Heart left ventricle (tissue), 16 donors: ENCODE measurements around the gene IGFBP7. TPM values are rescaled to one million over a fixed set of nuclear protein-coding genes. Genes with fewer than 3 reads are reported as not detected.
A peak's percentile ranks its signal among the peaks of the same experiment; 100 is the strongest.

Experiments
- ATAC-seq, 4 donors: fragments of 200-7000 bp; cut with Tn5 transposase; one replicate each; pipeline ENCODE4 v1.9.1; 2020 to 2022; ENCODE audit warnings: moderate library complexity in 4 of 4, mild to moderate bottlenecking in 3 of 4, moderate number of reproducible peaks in 1 of 4
- DNase-seq, 5 donors: peaks; one replicate each; pipeline ENCODE4 v3.0.0-alpha.2; 2020
- H3K27ac ChIP-seq, 12 donors: fragments of 200-600 bp; sonication (generic) in 4 of 12; one replicate each; pipeline versions ENCODE4 v1.5.0 to v1.8.0; 2016 to 2022; ENCODE audit warnings: mild to moderate bottlenecking in 2 of 12
- H3K27me3 ChIP-seq, 9 donors: fragments of 200-600 bp; sonication (generic) in 2 of 9; one replicate each; pipeline versions ENCODE4 v1.5.1 to v1.8.0; 2016 to 2022; ENCODE audit warnings: mild to moderate bottlenecking in 3 of 9
- H3K36me3 ChIP-seq, 9 donors: fragments of 200-600 bp; sonication (generic) in 2 of 9; one replicate each; pipeline versions ENCODE4 v1.5.0 to v1.8.0; 2018 to 2022; ENCODE audit warnings: mild to moderate bottlenecking in 2 of 9
- H3K4me1 ChIP-seq, 12 donors: fragments of 200-600 bp; sonication (generic) in 4 of 12; one replicate each; pipeline versions ENCODE4 v1.5.0 to v1.8.0; 2016 to 2022; ENCODE audit warnings: mild to moderate bottlenecking in 3 of 12
- H3K4me3 ChIP-seq, 12 donors: fragments of 200-600 bp; sonication (generic) in 4 of 12; one replicate each; pipeline versions ENCODE4 v1.5.0 to v1.8.0; 2017 to 2022; ENCODE audit warnings: mild to moderate bottlenecking in 9 of 12, moderate library complexity in 4 of 12
- H3K9me3 ChIP-seq, 12 donors: fragments of 200-600 bp; sonication (generic) in 4 of 12; one replicate each; pipeline versions ENCODE4 v1.5.0 to v1.8.0; 2016 to 2022; ENCODE audit warnings: mild to moderate bottlenecking in 1 of 12
- POLR2A ChIP-seq, 2 donors: fragments of 450-650 bp; IDR thresholded peaks; one replicate each; pipeline ENCODE4 v1.6.1; 2017; ENCODE audit warnings: antibody characterized with exemption in 2 of 2, mild to moderate bottlenecking in 2 of 2, moderate library complexity in 2 of 2
- WGBS, 4 donors: extraction: QIAGEN DNeasy Blood & Tissue Kit in 2 of 4; methylation state at CpG; one replicate each; pipeline versions ENCODE4 v1.1.5 to v1.1.7; 2013 to 2018; 5-methylcytosine and 5-hydroxymethylcytosine counted together
- intact Hi-C, 10 donors: fragments of 100-400 bp; cut with DNase I; formaldehyde crosslinking; loops; one replicate each; pipeline versions ENCODE4 v1.11.1 to v1.14.2; 2022
- polyA plus RNA-seq, 2 donors: library from polyadenylated mRNA; stranded (reverse); fragments of 200-250 nt; gene quantifications; one replicate each; pipeline ENCODE4 v1.2.3, GENCODE V29; 2013
- total RNA-seq, 9 donors: library from RNA; depleted of rRNA in 2 of 9; stranded (reverse); fragments of >200 nt in 2 of 9; fragmentation: NEBNext Ultra II Directional in 3 of 9; extraction: Animal tissue kit (Norgen Biotek cat#: 25700) in 3 of 9; gene quantifications; one replicate each; pipeline versions ENCODE4 v1.1.0 to v1.2.4, GENCODE V29; 2016 to 2023
- TF ChIP-seq, protein P1 (sequence below), 12 donors: fragments of 200-600 bp; sonication (generic) in 4 of 12; IDR thresholded peaks; one replicate each; pipeline versions ENCODE4 v1.5.0 to v1.8.0; 2018 to 2022; ENCODE audit warnings: antibody characterized with exemption in 12 of 12, mild to moderate bottlenecking in 5 of 12
- donor health status: ischemic (EF 13 %, LVEDD 7.1; RV severe dilation, severe dysfunction).
- donor health status: healthy with polysubstance abuse.
- donor health status: DM: no; HTN: yes; CAD: no.
- donor health status: DM: no; HTN: no; CAD: no.
- donor health status: ischemic (EF 25% LVEDD 6.9; RV normal size, moderate dysfunction).
- donor health status: ischemic (EF 25% LVEDD 5.7; RV mildly dilated, moderate dysfunction).
- donor health status: healthy.
- donor health status: DM: yes; HTN: yes; CAD: no.
- donor health status: ischemic (EF 35%, LVEDD 5.7; RV mildly dilated, moderate dysfunction).
- donor health status: nonischemic (EF 11% LVEDD 7.7; RV severe dilation, severe dysfunction).
- donor health status: DM: yes; HTN: yes; CAD: no.
- donor health status: PGD.
- donor health status: ischemic (EF 29% LVEDD 5.4; RV normal size, mild dysfunction).
- donor health status: nonischemic (EF 23%, LVEDD 6.1; RV moderate dilation, normal function).

Gene IGFBP7
- total and polyA plus RNA-seq, 11 donors: 458 to 1,088 (median 585) TPM

DNA sequence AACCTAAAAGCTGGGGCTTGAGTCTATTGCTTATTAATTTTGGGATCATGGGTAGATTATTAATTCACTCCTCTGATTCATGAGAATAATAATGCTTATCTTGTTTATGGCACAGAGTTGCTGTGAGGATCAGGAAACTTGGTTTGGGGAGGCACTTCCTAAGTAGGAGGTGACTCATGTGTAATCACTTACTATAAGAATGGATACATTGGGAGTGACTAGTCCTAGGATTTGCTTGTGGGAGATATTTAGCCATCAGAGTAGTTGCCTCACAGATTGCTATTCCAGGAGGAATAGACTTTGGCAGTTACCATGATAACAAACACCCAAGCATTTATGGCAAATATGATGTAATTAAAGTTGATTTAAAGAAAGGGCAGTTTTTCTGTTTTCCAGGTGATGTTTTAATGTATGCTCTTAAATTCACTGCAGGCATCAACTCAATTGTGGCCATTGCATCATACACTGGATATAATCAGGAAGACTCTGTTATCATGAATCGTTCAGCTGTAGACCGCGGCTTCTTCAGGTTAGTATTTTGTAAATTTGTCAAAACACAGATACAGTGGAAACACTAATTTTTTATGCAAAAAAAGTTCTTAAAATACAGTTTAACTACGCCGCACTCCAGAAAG is 89.6 kb downstream of the IGFBP7 start:
- DNase-seq (no peak), ATAC-seq (peak in 3 of 4 donors; percentile 63 to 74 (median 70))
- H3K27ac ChIP-seq: peak overlapping the region in 6 of 12 donors; percentile 6 to 60 (median 26)
- WGBS, 4 donors: 67 to 88% (median 82%) methylated on average over 5 of the region's 5 CpGs
- no peaks in the 10 kb centered on the region for H3K9me3 ChIP-seq
- H3K36me3 ChIP-seq: peaks cover 0 to 100% (median 93%) of the 10 kb centered on the region in 9 donors
- H3K27me3 ChIP-seq: no peaks in the 10 kb centered on the region
- no peak overlapping the region for H3K4me3 ChIP-seq
- intact Hi-C loops: no loop called here
- TF ChIP-seq, protein P1, sequence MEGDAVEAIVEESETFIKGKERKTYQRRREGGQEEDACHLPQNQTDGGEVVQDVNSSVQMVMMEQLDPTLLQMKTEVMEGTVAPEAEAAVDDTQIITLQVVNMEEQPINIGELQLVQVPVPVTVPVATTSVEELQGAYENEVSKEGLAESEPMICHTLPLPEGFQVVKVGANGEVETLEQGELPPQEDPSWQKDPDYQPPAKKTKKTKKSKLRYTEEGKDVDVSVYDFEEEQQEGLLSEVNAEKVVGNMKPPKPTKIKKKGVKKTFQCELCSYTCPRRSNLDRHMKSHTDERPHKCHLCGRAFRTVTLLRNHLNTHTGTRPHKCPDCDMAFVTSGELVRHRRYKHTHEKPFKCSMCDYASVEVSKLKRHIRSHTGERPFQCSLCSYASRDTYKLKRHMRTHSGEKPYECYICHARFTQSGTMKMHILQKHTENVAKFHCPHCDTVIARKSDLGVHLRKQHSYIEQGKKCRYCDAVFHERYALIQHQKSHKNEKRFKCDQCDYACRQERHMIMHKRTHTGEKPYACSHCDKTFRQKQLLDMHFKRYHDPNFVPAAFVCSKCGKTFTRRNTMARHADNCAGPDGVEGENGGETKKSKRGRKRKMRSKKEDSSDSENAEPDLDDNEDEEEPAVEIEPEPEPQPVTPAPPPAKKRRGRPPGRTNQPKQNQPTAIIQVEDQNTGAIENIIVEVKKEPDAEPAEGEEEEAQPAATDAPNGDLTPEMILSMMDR (IDR thresholded peaks at IDR 0.05): no peak
- TF ChIP-seq POLR2A (IDR thresholded peaks at IDR 0.05): no peak
- H3K4me1 ChIP-seq: peaks cover 0 to 27% (median 17%) of the 10 kb centered on the region in 12 donors

DNA sequence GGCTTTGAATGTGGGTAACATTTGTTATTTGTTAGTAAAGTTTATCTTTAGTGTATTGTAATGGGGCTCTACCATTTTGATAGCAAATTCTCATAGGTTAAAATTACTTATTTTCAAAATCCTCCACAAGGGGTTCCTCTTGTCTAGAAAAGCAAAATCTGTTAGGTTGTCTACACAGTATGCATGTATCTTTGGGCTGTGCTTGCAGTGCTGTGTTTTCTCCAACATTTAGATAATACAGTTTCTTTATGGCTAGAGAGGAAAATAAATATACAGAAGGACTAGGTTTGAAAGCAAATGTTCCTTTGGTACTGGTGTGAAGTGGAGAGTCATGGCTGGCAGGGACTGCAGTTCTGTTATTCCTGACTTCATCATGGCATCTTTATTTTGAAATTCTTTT is 91.2 kb downstream of the IGFBP7 start:
- H3K36me3 ChIP-seq: peaks cover 0 to 100% (median 93%) of the 10 kb centered on the region in 9 donors
- peak in 2 of 4 donors; percentile 18 to 31 for ATAC-seq
- peak overlapping the region in 4 of 12 donors; percentile 9 to 32 (median 16) for H3K27ac ChIP-seq

DNA sequence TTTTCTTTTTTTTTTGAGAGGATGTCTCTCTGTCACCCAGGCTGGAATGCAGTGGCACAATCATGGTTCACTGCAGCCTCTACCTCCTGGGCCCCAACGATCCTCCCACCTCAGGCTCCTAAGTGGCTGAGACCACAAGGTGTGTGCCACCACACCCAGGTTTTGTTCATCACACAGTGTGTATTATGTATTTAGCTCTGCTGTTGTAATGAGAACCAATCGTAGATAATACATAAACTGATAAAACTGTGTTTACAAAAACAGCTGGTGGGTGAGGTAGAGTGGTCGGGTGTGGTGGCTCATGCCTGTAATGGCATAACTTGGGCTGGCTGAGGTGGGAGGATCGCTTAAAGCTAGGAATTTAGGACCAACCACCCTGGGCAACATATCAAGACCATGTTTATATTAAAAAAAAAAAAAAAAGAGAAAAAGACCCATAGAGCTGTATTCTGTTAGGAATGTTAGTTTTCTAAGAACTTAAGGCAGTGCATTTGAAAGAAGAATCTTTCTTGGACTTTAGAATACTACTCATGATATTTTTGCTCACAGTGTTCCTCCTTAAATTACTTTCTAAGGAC is 96.6 kb downstream of the IGFBP7 start:
- intact Hi-C loops: no loop called here
- Histone ChIP-seq H3K9me3 (no peaks in the 10 kb centered on the region), H3K27ac (no peak overlapping the region), H3K4me1 (peaks cover 0 to 3% (median 1%) of the 10 kb centered on the region in 12 donors), H3K27me3 (no peaks in the 10 kb centered on the region), H3K36me3 (peaks cover 2 to 100% (median 100%) of the 10 kb centered on the region in 9 donors), H3K4me3 (no peak overlapping the region)
- ATAC-seq (peak in 1 of 4 donors; percentile 25), DNase-seq (no peak)
- 80 to 90% (median 83%) methylated on average over 4 of the region's 4 CpGs for WGBS, 4 donors
- TF ChIP-seq, protein P1 (IDR thresholded peaks at IDR 0.05): no peak
- no peak for TF ChIP-seq POLR2A (IDR thresholded peaks at IDR 0.05)

More for the DNA sequence above, 91.2 kb downstream of the IGFBP7 start:
- intact Hi-C loops: no loop called here
- Histone ChIP-seq H3K27me3 (no peaks in the 10 kb centered on the region), H3K9me3 (no peaks in the 10 kb centered on the region), H3K4me3 (no peak overlapping the region), H3K4me1 (peaks cover 0 to 27% (median 17%) of the 10 kb centered on the region in 12 donors)
- TF ChIP-seq POLR2A (IDR thresholded peaks at IDR 0.05): no peak
- TF ChIP-seq, protein P1 (IDR thresholded peaks at IDR 0.05): peak in 6 of 12 donors; percentile 16 to 39 (median 19)
- no peak for DNase-seq

DNA sequence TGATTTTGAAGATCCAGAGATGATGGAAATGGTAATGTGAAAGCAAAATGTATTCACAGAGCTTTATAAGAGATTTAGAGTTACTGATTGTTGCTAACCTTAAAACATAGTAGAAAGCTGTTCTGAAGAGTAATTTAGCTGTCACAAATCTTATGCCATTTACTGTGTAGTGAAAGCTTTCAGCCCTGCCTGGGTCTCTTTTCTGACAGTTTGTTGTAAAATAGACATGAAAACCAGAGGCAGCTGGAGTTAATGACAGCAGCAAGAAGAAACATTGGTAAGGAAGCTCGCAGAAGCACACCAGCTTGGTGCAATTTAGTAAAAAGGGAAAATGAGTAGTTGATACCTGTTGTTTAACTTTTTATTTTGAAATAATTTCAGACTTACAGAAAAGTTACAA is 110.4 kb downstream of the IGFBP7 start:
- H3K27me3 ChIP-seq: no peaks in the 10 kb centered on the region
- no peak for DNase-seq
- H3K4me3 ChIP-seq: no peak overlapping the region
- intact Hi-C loops: no loop called here
- H3K9me3 ChIP-seq: no peaks in the 10 kb centered on the region
- H3K27ac ChIP-seq: no peak overlapping the region
- peaks cover 0 to 97% (median 89%) of the 10 kb centered on the region in 9 donors for H3K36me3 ChIP-seq
- 97 to 100% (median 99%) methylated on average over 1 of the region's 1 CpG for WGBS, 4 donors
- peaks cover 4 to 13% (median 12%) of the 10 kb centered on the region in 12 donors for H3K4me1 ChIP-seq
- no peak for ATAC-seq
- no peak for TF ChIP-seq POLR2A (IDR thresholded peaks at IDR 0.05)
